HCT116 (cell line): Measurements from ENCODE around the gene LRRC4C. TPM values are rescaled to one million over a fixed set of nuclear protein-coding genes. Genes with fewer than 3 reads are reported as not detected.
"Not testable (repeated sequence)": the region's sequence is repeated elsewhere in the genome, so short reads cannot be mapped to it uniquely, and the experiment has no call there.

Source experiments
- ATAC-seq: fragments of 200-7000 bp; cut with Tn5 transposase; 2 replicates; pipeline ENCODE4 v1.9.1; 2020; ENCODE audit warnings: mild to moderate bottlenecking, moderate library complexity
- BruUV-seq: library from RNA; stranded (reverse); fragments of 400-500 nt; replicated peaks from 2 replicates; lab custom pipeline; 2021; lab: Mats Ljungman, UMichigan
- CTCF ChIA-PET: fragments of 300-600 bp; sonication (Branson Sonifier 250); formaldehyde crosslinking; loops from one replicate; lab custom pipeline; 2021; ENCODE audit warnings: antibody characterized with exemption; lab: Charles Lee
- POLR2A ChIA-PET: fragments of 300-600, 350-600 bp; sonication (Branson Sonifier 250); formaldehyde crosslinking; loops from one replicate; lab custom pipeline; 2021; ENCODE audit warnings: antibody characterized with exemption; lab: Charles Lee
- RAD21 ChIA-PET, 2 experiments: fragments of 300-600 bp; sonication (Branson Sonifier 250); formaldehyde crosslinking; loops; one replicate each; lab custom pipeline; 2023; ENCODE audit warnings: low total read pairs in 2 of 2; ENCODE audit not compliant: uncharacterized antibody in 2 of 2, unreplicated experiment in 2 of 2, low non-redundant PET in 1 of 2; lab: Charles Lee
- DNase-seq: peaks from one replicate; pipeline ENCODE4 v3.0.0-alpha.2; 2010; ENCODE audit warnings: low read depth, low spot score
- H2AFZ ChIP-seq: fragments of 200-600 bp; shearing (Covaris generic), sonication (generic); 2 replicates; pipeline ENCODE4 v1.6.1; 2017; ENCODE audit warnings: low read depth, mixed run types, mixed read lengths, antibody characterized with exemption, low read length; ENCODE audit not compliant: poor library complexity, severe bottlenecking
- H3K27ac ChIP-seq: 2 replicates; pipeline ENCODE4 v1.5.1; 2012; ENCODE audit warnings: low read depth, low read length
- H3K27me3 ChIP-seq: fragments of 200-600 bp; sonication (generic); 2 replicates; pipeline ENCODE4 v1.6.1; 2016; ENCODE audit warnings: mixed run types, low read length, mixed read lengths; ENCODE audit not compliant: insufficient read depth
- H3K36me3 ChIP-seq, 2 experiments: fragments of 200-500 bp in 1 of 2; fragments of 200-600 bp in 1 of 2; sonication (Bioruptor generic) in 1 of 2; sonication (generic) in 1 of 2; 2 replicates each; pipeline versions ENCODE4 v1.5.1 to v1.6.1; 2014 to 2016; ENCODE audit warnings: low read length in 2 of 2, inconsistent platforms in 1 of 2, mixed read lengths in 1 of 2, mixed run types in 1 of 2; ENCODE audit not compliant: insufficient read depth in 2 of 2, control insufficient read depth in 1 of 2
- H3K4me1 ChIP-seq, 2 experiments: fragments of 200-600 bp in 1 of 2; sonication (generic) in 1 of 2; 2 replicates each; pipeline versions ENCODE4 v1.5.1 to v1.6.1; 2012 to 2017; ENCODE audit warnings: low read length in 2 of 2, inconsistent platforms in 1 of 2, mild to moderate bottlenecking in 1 of 2, mixed read lengths in 1 of 2, mixed run types in 1 of 2, moderate library complexity in 1 of 2; ENCODE audit not compliant: insufficient read depth in 2 of 2, control insufficient read depth in 1 of 2
- H3K4me2 ChIP-seq: fragments of 200-600 bp; sonication (generic); 2 replicates; pipeline ENCODE4 v1.6.1; 2017; ENCODE audit warnings: mixed run types, low read length, mixed read lengths
- H3K4me3 ChIP-seq, 2 experiments: fragments of 200-600 bp in 1 of 2; sonication (generic) in 1 of 2; replicated peaks in 1 of 2; 2 replicates each; pipeline ENCODE4 v1.5.1; 2011 to 2016; ENCODE audit warnings: low read length in 2 of 2, control low read depth in 1 of 2, low read depth in 1 of 2, mild to moderate bottlenecking in 1 of 2, mixed read lengths in 1 of 2, mixed run types in 1 of 2
- H3K79me2 ChIP-seq: fragments of 200-600 bp; sonication (generic); 2 replicates; pipeline ENCODE4 v1.6.1; 2017; ENCODE audit warnings: mild to moderate bottlenecking, mixed run types, low read length, moderate library complexity, mixed read lengths; ENCODE audit not compliant: insufficient read depth
- H3K9ac ChIP-seq: fragments of 200-600 bp; sonication (generic); 2 replicates; pipeline ENCODE4 v1.6.1; 2016; ENCODE audit warnings: low read length, mixed read lengths
- H3K9me2 ChIP-seq: fragments of 200-600 bp; sonication (generic), shearing (Covaris generic); 2 replicates; pipeline ENCODE4 v1.6.1; 2017; ENCODE audit warnings: mixed run types, mild to moderate bottlenecking, moderate library complexity; ENCODE audit not compliant: insufficient read depth
- H3K9me3 ChIP-seq, 2 experiments: fragments of 200-500 bp in 1 of 2; fragments of 200-600 bp in 1 of 2; sonication (Bioruptor generic) in 1 of 2; sonication (generic) in 1 of 2; 2 replicates each; pipeline ENCODE4 v1.6.1; 2014 to 2017; ENCODE audit warnings: low read length in 2 of 2, mixed read lengths in 2 of 2, inconsistent platforms in 1 of 2, low read depth in 1 of 2, mild to moderate bottlenecking in 1 of 2, mixed run types in 1 of 2, moderate library complexity in 1 of 2; ENCODE audit not compliant: control insufficient read depth in 1 of 2, insufficient read depth in 1 of 2
- H4K20me1 ChIP-seq: fragments of 200-600 bp; sonication (generic), shearing (Covaris generic); 2 replicates; pipeline ENCODE4 v1.6.1; 2017; ENCODE audit warnings: mixed run types, mild to moderate bottlenecking, moderate library complexity; ENCODE audit not compliant: insufficient read depth
- EZH2phosphoT487 ChIP-seq: fragments of 200-600 bp; IDR thresholded peaks from 2 replicates; pipeline ENCODE4 v1.6.1; 2018; ENCODE audit warnings: antibody characterized with exemption, borderline replicate concordance
- REST ChIP-seq: IDR thresholded peaks from 2 replicates; pipeline ENCODE4 v1.6.1; 2012; ENCODE audit warnings: low read depth
- SIN3A ChIP-seq: IDR thresholded peaks from 2 replicates; pipeline ENCODE4 v1.6.1; 2012; ENCODE audit warnings: low read depth
- SP1 ChIP-seq: IDR thresholded peaks from 2 replicates; pipeline ENCODE4 v1.6.1; 2012; ENCODE audit warnings: low read depth
- SRF ChIP-seq: IDR thresholded peaks from 2 replicates; pipeline ENCODE4 v1.6.1; 2012; ENCODE audit warnings: low read depth
- TCF7L2 ChIP-seq: IDR thresholded peaks from 2 replicates; pipeline ENCODE4 v1.7.0; 2011; ENCODE audit warnings: borderline replicate concordance, inconsistent platforms; ENCODE audit not compliant: insufficient read depth, insufficient read length; ENCODE audit errors: extremely low read depth
- YY1 ChIP-seq: IDR thresholded peaks from 2 replicates; pipeline ENCODE4 v1.6.1; 2011; ENCODE audit warnings: low read length, low read depth, moderate library complexity, mild to moderate bottlenecking; ENCODE audit not compliant: insufficient replicate concordance; ENCODE audit errors: extremely low read depth
- ZFX ChIP-seq: fragments of 450-650 bp; IDR thresholded peaks from 2 replicates; pipeline ENCODE4 v1.6.1; 2017
- intact Hi-C: fragments of 100-400 bp; cut with micrococcal nuclease; formaldehyde crosslinking; loops from 2 replicates; pipeline ENCODE4 v1.10.0; 2022
- total RNA-seq: library from RNA; stranded (reverse); gene quantifications from one replicate; pipeline ENCODE4 v1.2.1, GENCODE V29; 2021; ENCODE audit not compliant: unreplicated experiment

LRRC4C gene
- total RNA-seq, 1 experiment from 2014 or later: not detected

GRCh38 chr11:41031551-41032060, 427.8 kb downstream of the LRRC4C start (continued):
- TF ChIP-seq TCF7L2 (no peak), SIN3A (no peak), EZH2phosphoT487 (no peak), YY1 (no peak), SRF (no peak), ZFX (no peak), REST (no peak)
- TF ChIP-seq, all 23 proteins: peak for 0

- no peak for DNase-seq
- no peak overlapping the region for H2AFZ ChIP-seq
- no peaks in the 10 kb centered on the region for H3K36me3 ChIP-seq
- no peak for ATAC-seq
- ChIA-PET POLR2A (no interaction called here), RAD21 (no interaction called here), CTCF (no interaction called here)
- peaks cover 10 to 20% of the 10 kb centered on the region in 2 experiments; a peak in 2 of 4 replicates for H3K9me3 ChIP-seq
- no TSS peak for BruUV-seq
- no peaks in the 10 kb centered on the region for H3K4me1 ChIP-seq
- no peaks in the 10 kb centered on the region for H3K9me2 ChIP-seq
- no peak overlapping the region for H3K4me2 ChIP-seq
- intact Hi-C loops: no loop called here
- H4K20me1 ChIP-seq: no peaks in the 10 kb centered on the region
- H3K4me3 ChIP-seq: no peak overlapping the region
- no peaks in the 10 kb centered on the region for H3K79me2 ChIP-seq
- H3K9ac ChIP-seq: no peak overlapping the region
- TF ChIP-seq YY1 (no peak), SP1 (no peak)
- H3K27me3 ChIP-seq: no peaks in the 10 kb centered on the region
- no peak overlapping the region for H3K27ac ChIP-seq
These were observed 439.2 kb downstream of the LRRC4C start for GRCh38 chr11:41020259-41020658.

DNA sequence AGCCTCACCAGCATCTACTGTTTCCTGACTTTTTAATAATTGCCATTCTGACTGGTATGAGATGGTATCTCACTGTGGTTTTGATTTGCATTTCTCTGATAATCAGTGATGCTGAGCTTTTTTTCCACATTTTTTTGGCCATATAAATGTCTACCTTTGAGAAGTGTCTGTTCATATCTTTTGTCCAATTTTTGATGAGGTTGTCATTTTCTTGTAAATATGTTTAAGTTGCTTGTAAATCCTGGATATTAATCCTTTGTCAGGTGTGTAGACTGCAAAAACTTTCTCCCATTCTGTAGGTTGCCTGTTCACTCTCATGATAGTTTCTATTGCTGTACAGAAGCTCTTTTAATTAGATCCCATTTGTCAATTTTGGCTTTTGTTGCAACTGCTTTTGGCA, 439.8 kb downstream of the LRRC4C start:
- H2AFZ ChIP-seq, H3K36me3 ChIP-seq, H3K4me1 ChIP-seq, H4K20me1 ChIP-seq, H3K4me2 ChIP-seq, POLR2A ChIA-PET, intact Hi-C loops, H3K27ac ChIP-seq, H3K27me3 ChIP-seq, H3K9me2 ChIP-seq, RAD21 ChIA-PET, CTCF ChIA-PET, ATAC-seq, H3K9ac ChIP-seq, H3K79me2 ChIP-seq, DNase-seq, H3K4me3 ChIP-seq, BruUV-seq: not testable (repeated sequence)
- H3K9me3 ChIP-seq: peaks cover 10 to 20% of the 10 kb centered on the region in 2 experiments; a peak in 2 of 4 replicates
